GM18502 (cell line): ENCODE data around the gene ATG5.
"Not testable (repeated sequence)": the region's sequence is repeated elsewhere in the genome, so short reads cannot be mapped to it uniquely, and the experiment has no call there.

Experiments
- ATAC-seq: cut with Tn5 transposase; IDR thresholded peaks from one replicate; pipeline ENCODE4 v1.9.1; 2021; ENCODE audit warnings: mild to moderate bottlenecking; ENCODE audit not compliant: unreplicated experiment, poor library complexity

The ATG5 gene

GRCh38 chr6:106264433-106264832 is 61.1 kb downstream of the ATG5 start:
- ATAC-seq: not testable (repeated sequence)

- not testable (repeated sequence) for ATAC-seq
These were observed 65.8 kb downstream of the ATG5 start for GRCh38 chr6:106259748-106260147.

GRCh38 chr6:106258726-106259125 is 66.8 kb downstream of the ATG5 start:
- ATAC-seq: no peak

GRCh38 chr6:106257195-106257594 is 68.4 kb downstream of the ATG5 start:
- ATAC-seq: no peak

GRCh38 chr6:106256201-106256968 is 69.2 kb downstream of the ATG5 start:
- ATAC-seq: no peak

- no peak for ATAC-seq
These were observed 70.3 kb downstream of the ATG5 start for GRCh38 chr6:106255306-106255705.

GRCh38 chr6:106254636-106255035 is 70.9 kb downstream of the ATG5 start:
- ATAC-seq: no peak

- no peak for ATAC-seq
These were observed 71.8 kb downstream of the ATG5 start for GRCh38 chr6:106253731-106254130.

GRCh38 chr6:106253172-106253571 is 72.4 kb downstream of the ATG5 start:
- ATAC-seq: no peak

- ATAC-seq: no peak
These were observed 72.9 kb downstream of the ATG5 start for GRCh38 chr6:106252687-106253086.

- ATAC-seq: not testable (repeated sequence)
These were observed 73.9 kb downstream of the ATG5 start for GRCh38 chr6:106251531-106252255.

- no peak for ATAC-seq
These were observed 74.6 kb downstream of the ATG5 start for GRCh38 chr6:106250953-106251352.

GRCh38 chr6:106249658-106250057 is 75.9 kb downstream of the ATG5 start:
- no peak for ATAC-seq

- no peak for ATAC-seq
These were observed 77.8 kb downstream of the ATG5 start for GRCh38 chr6:106247733-106248132.

- ATAC-seq: no peak
These were observed 78.3 kb downstream of the ATG5 start for GRCh38 chr6:106247293-106247692.

GRCh38 chr6:106244931-106245330 is 80.6 kb downstream of the ATG5 start:
- peak; percentile 76 for ATAC-seq

GRCh38 chr6:106244521-106244920 is 81.0 kb downstream of the ATG5 start:
- no peak for ATAC-seq

- no peak for ATAC-seq
These were observed 82.3 kb downstream of the ATG5 start for GRCh38 chr6:106243261-106243660.

- ATAC-seq: no peak
These were observed 84.1 kb downstream of the ATG5 start for GRCh38 chr6:106241498-106241897.

GRCh38 chr6:106237286-106237685 is 88.3 kb downstream of the ATG5 start:
- ATAC-seq: no peak

- ATAC-seq: not testable (repeated sequence)
These were observed 95.6 kb downstream of the ATG5 start for GRCh38 chr6:106229876-106230445.
